Osteoblast (primary cell): Measurements from ENCODE around the gene OR1I1. TPM values are rescaled to one million over a fixed set of nuclear protein-coding genes. Genes with fewer than 3 reads are reported as not detected.
"Not testable (repeated sequence)": the region's sequence is repeated elsewhere in the genome, so short reads cannot be mapped to it uniquely, and the experiment has no call there.

ENCODE experiments used
- DNase-seq: peaks from one replicate; pipeline ENCODE4 v3.0.0; 2011; ENCODE audit warnings: low spot score, mixed read lengths; ENCODE audit not compliant: insufficient read length; ENCODE audit errors: missing footprints
- H2AFZ ChIP-seq: 2 replicates; pipeline ENCODE4 v1.6.0; 2011; ENCODE audit warnings: mild to moderate bottlenecking, low read length
- H3K27ac ChIP-seq: 2 replicates; pipeline ENCODE4 v1.5.1; 2011; ENCODE audit warnings: mild to moderate bottlenecking, low read depth, low read length, moderate library complexity
- H3K27me3 ChIP-seq: 2 replicates; pipeline ENCODE4 v1.6.0; 2012; ENCODE audit warnings: mild to moderate bottlenecking, control low read depth, inconsistent platforms, low read length, moderate library complexity; ENCODE audit not compliant: insufficient read depth
- H3K36me3 ChIP-seq: 2 replicates; pipeline ENCODE4 v1.5.1; 2011; ENCODE audit warnings: mild to moderate bottlenecking, low read length, control low read depth, moderate library complexity; ENCODE audit not compliant: insufficient read depth
- H3K4me1 ChIP-seq: 2 replicates; pipeline ENCODE4 v1.5.1; 2011; ENCODE audit warnings: mild to moderate bottlenecking, low read length, control low read depth, moderate library complexity; ENCODE audit not compliant: insufficient read depth
- H3K4me2 ChIP-seq: 2 replicates; pipeline ENCODE4 v1.6.0; 2011; ENCODE audit warnings: mild to moderate bottlenecking, low read length; ENCODE audit not compliant: insufficient read depth
- H3K4me3 ChIP-seq: fragments of 200-600 bp; sonication (generic); 3 replicates; pipeline ENCODE4 v1.5.1; 2012; ENCODE audit warnings: mild to moderate bottlenecking, low read length, inconsistent platforms; ENCODE audit not compliant: insufficient read depth
- H3K79me2 ChIP-seq: 2 replicates; pipeline ENCODE4 v1.6.0; 2012; ENCODE audit warnings: mild to moderate bottlenecking, low read length, control low read depth, inconsistent platforms; ENCODE audit not compliant: insufficient read depth
- H3K9me3 ChIP-seq: 2 replicates; pipeline ENCODE4 v1.5.1; 2011; ENCODE audit warnings: low read depth, low read length, control low read depth
- H4K20me1 ChIP-seq: 2 replicates; pipeline ENCODE4 v1.6.0; 2012; ENCODE audit warnings: mild to moderate bottlenecking, low read length, control low read depth; ENCODE audit not compliant: insufficient read depth
- total RNA-seq: library from RNA; depleted of rRNA; stranded (reverse); fragments of >200 nt; gene quantifications from 2 replicates; pipeline ENCODE4 v1.2.3, GENCODE V29; 2012
- TF ChIP-seq, protein P1 (sequence below): IDR thresholded peaks from 2 replicates; pipeline ENCODE4 v1.5.1; 2011; ENCODE audit warnings: mild to moderate bottlenecking, low read depth, low read length, moderate library complexity; ENCODE audit errors: extremely low read depth

The OR1I1 gene
- total RNA-seq, 1 donor = not detected

GRCh38 chr19:15048128-15048527, 33.9 kb upstream of the OR1I1 start:
- Histone ChIP-seq H2AFZ (no peak overlapping the region), H3K36me3 (no peaks in the 10 kb centered on the region), H3K79me2 (no peaks in the 10 kb centered on the region), H3K4me2 (no peak overlapping the region), H3K4me1 (no peaks in the 10 kb centered on the region), H3K27ac (no peak overlapping the region), H4K20me1 (no peaks in the 10 kb centered on the region), H3K4me3 (no peak overlapping the region), H3K27me3 (no peaks in the 10 kb centered on the region), H3K9me3 (no peaks in the 10 kb centered on the region)
- no peak for DNase-seq
- TF ChIP-seq, protein P1, sequence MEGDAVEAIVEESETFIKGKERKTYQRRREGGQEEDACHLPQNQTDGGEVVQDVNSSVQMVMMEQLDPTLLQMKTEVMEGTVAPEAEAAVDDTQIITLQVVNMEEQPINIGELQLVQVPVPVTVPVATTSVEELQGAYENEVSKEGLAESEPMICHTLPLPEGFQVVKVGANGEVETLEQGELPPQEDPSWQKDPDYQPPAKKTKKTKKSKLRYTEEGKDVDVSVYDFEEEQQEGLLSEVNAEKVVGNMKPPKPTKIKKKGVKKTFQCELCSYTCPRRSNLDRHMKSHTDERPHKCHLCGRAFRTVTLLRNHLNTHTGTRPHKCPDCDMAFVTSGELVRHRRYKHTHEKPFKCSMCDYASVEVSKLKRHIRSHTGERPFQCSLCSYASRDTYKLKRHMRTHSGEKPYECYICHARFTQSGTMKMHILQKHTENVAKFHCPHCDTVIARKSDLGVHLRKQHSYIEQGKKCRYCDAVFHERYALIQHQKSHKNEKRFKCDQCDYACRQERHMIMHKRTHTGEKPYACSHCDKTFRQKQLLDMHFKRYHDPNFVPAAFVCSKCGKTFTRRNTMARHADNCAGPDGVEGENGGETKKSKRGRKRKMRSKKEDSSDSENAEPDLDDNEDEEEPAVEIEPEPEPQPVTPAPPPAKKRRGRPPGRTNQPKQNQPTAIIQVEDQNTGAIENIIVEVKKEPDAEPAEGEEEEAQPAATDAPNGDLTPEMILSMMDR = no peak

DNA sequence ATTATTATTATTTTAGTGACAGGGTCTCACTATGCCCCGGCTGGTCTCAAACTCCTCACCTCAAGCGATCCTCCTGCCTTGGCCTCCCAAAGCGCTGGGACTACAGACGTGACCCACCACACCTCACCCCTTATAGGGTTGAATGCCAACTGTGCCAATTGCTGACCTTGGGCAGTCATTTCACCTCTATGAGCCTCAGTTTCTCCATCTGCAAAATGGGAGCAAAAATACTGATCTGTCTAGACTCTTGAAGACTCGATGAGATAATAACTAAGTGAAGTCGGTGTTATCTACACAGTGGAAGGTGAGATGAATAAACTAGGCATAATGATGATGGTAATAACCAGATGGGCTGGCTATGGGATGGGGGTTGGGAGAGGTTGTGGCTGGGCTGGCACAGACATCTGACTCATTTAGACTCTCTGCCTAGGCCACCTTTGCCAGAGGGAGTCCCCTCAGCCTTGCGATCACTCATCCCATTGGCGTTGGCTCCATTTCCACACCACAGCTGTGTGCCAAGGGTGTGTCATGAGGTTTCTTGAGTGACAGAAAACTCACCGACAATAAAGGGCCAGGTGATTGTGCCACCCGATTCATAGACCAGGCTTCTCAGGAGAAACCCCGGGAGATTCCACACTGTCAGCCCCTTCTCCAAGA, 33.0 kb upstream of the OR1I1 start, which contains the start of gene CASP14:
TSS of gene CASP14 (plus strand) at position 596 of the 657 bp plus-strand sequence. CDS start 2,772 bp downstream, outside the sequence.
- no peak within 1 kb of the TSS for H2AFZ ChIP-seq
- no peaks in the 10 kb centered on the region for H3K4me1 ChIP-seq
- H3K4me3 ChIP-seq = no peak within 1 kb of the TSS
- no peak for DNase-seq
- H3K36me3 ChIP-seq = no peaks in the 10 kb centered on the region
- no peaks in the 10 kb centered on the region for H3K79me2 ChIP-seq
- TF ChIP-seq, protein P1 = no peak
- H3K27me3 ChIP-seq = no peaks in the 10 kb centered on the region
- H3K9me3 ChIP-seq = no peaks in the 10 kb centered on the region
- H4K20me1 ChIP-seq = no peaks in the 10 kb centered on the region
- H3K4me2 ChIP-seq = no peak within 1 kb of the TSS
- no peak within 1 kb of the TSS for H3K27ac ChIP-seq

- H3K4me2 ChIP-seq = no peak overlapping the region
- H3K9me3 ChIP-seq = no peaks in the 10 kb centered on the region
- H2AFZ ChIP-seq = no peak overlapping the region
- no peaks in the 10 kb centered on the region for H3K36me3 ChIP-seq
- TF ChIP-seq, protein P1 = no peak
- no peak overlapping the region for H3K4me3 ChIP-seq
- H3K27me3 ChIP-seq = no peaks in the 10 kb centered on the region
- H4K20me1 ChIP-seq = no peaks in the 10 kb centered on the region
- no peak for DNase-seq
- H3K4me1 ChIP-seq = no peaks in the 10 kb centered on the region
- no peak overlapping the region for H3K27ac ChIP-seq
- H3K79me2 ChIP-seq = no peaks in the 10 kb centered on the region
Observed at GRCh38 chr19:15050639-15051038, 31.4 kb upstream of the OR1I1 start.

DNA sequence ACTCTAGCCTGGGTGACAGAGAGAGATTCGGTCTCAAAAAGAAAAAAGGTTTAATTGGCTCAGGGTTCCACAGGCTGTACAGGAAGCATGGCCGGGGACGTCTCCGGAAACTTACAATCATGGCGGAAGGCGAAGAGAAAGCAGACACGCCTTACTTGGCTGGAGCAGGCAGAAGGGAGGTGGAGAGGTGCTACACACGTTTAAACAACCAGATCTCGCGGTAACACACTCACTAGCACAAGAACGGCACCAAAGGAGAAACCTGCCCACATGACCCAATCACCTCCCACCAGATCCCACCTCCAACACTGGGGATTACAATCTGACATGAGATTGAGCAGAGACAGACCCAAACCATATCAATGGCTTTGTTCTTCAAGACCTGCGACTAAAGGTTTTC, 20.0 kb upstream of the OR1I1 start:
- Histone ChIP-seq H4K20me1 (no peaks in the 10 kb centered on the region), H3K9me3 (no peaks in the 10 kb centered on the region), H3K79me2 (no peaks in the 10 kb centered on the region), H3K27ac (no peak overlapping the region), H3K4me1 (no peaks in the 10 kb centered on the region), H3K36me3 (no peaks in the 10 kb centered on the region), H3K4me3 (no peak overlapping the region), H3K27me3 (no peaks in the 10 kb centered on the region), H3K4me2 (no peak overlapping the region), H2AFZ (no peak overlapping the region)
- DNase-seq = no peak
- TF ChIP-seq, protein P1 = no peak

DNA sequence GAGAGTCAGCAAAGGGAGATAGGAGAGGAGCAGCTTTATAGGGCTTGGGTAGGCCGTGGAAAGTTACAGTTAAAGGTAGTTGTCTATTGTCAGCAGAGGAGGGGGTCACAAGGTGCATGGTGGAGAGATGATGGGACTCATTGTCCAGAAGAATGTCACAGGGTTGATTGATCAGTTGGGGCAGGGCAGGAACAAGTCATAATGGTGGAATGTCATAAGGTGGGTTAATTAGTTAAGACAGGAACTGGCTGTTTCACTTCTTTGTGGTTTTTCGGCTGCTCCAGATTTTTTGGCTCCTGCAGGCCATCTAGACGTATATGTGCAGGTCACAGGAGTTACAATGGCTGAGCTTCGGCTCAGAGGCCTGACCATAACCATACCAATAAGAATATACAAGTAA, 11.6 kb upstream of the OR1I1 start:
- not testable (repeated sequence) for H3K79me2 ChIP-seq, H2AFZ ChIP-seq, H3K4me1 ChIP-seq, H3K27me3 ChIP-seq, H3K9me3 ChIP-seq, H3K4me2 ChIP-seq, H3K4me3 ChIP-seq, H3K36me3 ChIP-seq, H3K27ac ChIP-seq, DNase-seq, H4K20me1 ChIP-seq
